ENCODE measurements around the gene BOD1. TPM values are rescaled to one million over a fixed set of nuclear protein-coding genes. Genes with fewer than 3 reads are reported as not detected.

The BOD1 gene
- total RNA-seq, 2 donors from 2014 or later, result 30.2 to 44.7 TPM

- no peak for TF ChIP-seq CTCF (IDR thresholded peaks at IDR 0.05)
- no peak for DNase-seq (ENCODE audit: low spot score)
- ATAC-seq (ENCODE audit: insufficient number of reproducible peaks, low FRiP score, low read depth), result no peak
- Histone ChIP-seq H3K36me3 (no peaks in the 10 kb centered on the region), H3K9me3 (no peaks in the 10 kb centered on the region), H3K4me3 (no peak overlapping the region), H3K4me1 (ENCODE audit: control insufficient read depth in 1 of 2, low read depth in 2 of 2) (no peaks in the 10 kb centered on the region), H3K27ac (no peak overlapping the region), H3K27me3 (replicated peaks; ENCODE audit: insufficient read depth) (no peaks in the 10 kb centered on the region)
Measured at GRCh38 chr5:173660481-173661280, 44.2 kb upstream of the BOD1 start.

DNA sequence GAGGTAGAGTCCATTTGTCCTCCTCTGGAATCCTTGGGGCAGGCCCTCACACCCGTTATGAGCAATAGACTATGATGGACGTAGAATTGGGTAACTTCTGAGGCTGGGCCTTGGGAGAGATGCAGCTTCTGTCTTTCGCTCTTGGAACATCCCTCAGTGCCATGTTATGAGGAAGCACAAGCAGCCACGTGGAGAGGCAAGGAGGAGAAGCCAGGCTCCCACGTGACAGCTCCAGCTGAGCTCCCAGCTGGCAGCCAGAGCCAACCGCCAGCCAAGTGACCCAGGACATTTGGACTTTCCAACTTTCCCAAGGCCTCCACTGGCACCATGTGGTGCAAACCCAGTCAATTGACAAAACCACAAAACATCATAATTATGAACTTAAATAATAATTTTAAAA is 43.0 kb upstream of the BOD1 start:
- Histone ChIP-seq H3K27ac (no peak overlapping the region), H3K4me3 (no peak overlapping the region), H3K27me3 (replicated peaks; ENCODE audit: insufficient read depth) (no peaks in the 10 kb centered on the region), H3K36me3 (no peaks in the 10 kb centered on the region), H3K9me3 (no peaks in the 10 kb centered on the region), H3K4me1 (ENCODE audit: control insufficient read depth in 1 of 2, low read depth in 2 of 2) (no peaks in the 10 kb centered on the region)
- TF ChIP-seq CTCF (IDR thresholded peaks at IDR 0.05), result no peak
- ATAC-seq (ENCODE audit: insufficient number of reproducible peaks, low FRiP score, low read depth) (no peak), DNase-seq (ENCODE audit: low spot score) (no peak)

DNA sequence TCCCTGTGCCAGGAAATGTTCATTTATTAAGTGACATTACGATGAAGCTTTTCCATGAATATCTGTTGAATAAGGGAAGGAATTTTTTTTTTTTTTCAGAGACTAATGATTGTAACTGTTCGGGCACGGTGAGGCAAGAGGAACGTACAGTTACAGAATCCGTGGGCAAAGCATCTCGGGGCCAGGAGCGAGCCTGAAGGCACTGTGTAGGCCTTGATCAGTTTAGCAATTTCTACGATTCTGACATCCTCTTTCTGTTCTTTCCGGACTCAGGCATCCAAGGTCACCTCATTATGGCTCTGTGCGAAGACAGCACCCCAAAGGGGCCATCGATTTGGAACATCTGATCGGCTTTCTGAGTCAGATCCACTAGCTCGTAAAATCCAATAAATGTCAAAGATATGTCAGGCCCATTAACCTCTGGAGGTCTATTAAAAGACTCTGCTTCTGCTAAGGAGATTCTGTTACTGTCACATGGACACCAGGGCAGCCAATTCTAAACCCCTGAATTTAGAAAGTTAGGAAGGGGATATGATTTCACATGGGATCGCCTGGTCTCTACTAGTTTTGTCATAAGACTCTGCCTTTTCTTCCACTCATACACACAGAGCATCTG is 41.4 kb upstream of the BOD1 start:
- Histone ChIP-seq H3K4me1 (ENCODE audit: control insufficient read depth in 1 of 2, low read depth in 2 of 2) (no peaks in the 10 kb centered on the region), H3K27me3 (replicated peaks; ENCODE audit: insufficient read depth) (no peaks in the 10 kb centered on the region), H3K4me3 (no peak overlapping the region), H3K27ac (no peak overlapping the region), H3K36me3 (no peaks in the 10 kb centered on the region), H3K9me3 (no peaks in the 10 kb centered on the region)
- DNase-seq (ENCODE audit: low spot score) (no peak), ATAC-seq (ENCODE audit: insufficient number of reproducible peaks, low FRiP score, low read depth) (no peak)
- no peak for TF ChIP-seq CTCF (IDR thresholded peaks at IDR 0.05)

DNA sequence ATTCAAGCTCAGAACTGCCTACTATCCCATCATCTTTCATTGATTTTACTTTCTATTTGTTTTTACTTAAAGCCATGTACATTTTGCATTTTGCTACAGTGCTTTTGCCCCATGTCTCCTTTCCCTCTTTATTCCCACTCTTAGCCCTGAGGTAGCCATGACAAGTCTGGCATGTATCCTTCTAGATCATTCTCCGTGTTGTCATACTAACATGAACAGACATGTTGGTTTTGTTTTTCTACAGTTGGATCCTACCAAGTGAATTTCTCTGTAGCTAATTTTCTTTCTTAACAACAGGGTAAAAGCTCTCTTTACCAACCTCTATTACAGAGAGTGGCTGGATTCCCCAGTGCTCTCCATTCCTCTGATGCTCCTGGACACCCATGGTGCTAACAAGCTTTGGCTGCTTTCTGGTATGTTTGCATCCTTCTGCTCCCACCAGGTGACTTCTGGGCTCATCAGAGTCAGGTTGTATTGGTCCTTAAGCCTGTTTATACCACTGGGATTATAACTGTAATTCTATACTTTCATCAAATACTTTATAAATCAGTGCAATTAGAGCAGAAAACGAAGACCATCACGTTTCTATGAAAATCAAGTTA is 38.8 kb upstream of the BOD1 start:
- no peak overlapping the region for H3K4me3 ChIP-seq
- H3K9me3 ChIP-seq, result no peaks in the 10 kb centered on the region
- H3K27me3 ChIP-seq (replicated peaks; ENCODE audit: insufficient read depth), result no peaks in the 10 kb centered on the region
- no peak overlapping the region for H3K27ac ChIP-seq
- no peak for ATAC-seq (ENCODE audit: insufficient number of reproducible peaks, low FRiP score, low read depth)
- no peaks in the 10 kb centered on the region for H3K4me1 ChIP-seq (ENCODE audit: control insufficient read depth in 1 of 2, low read depth in 2 of 2)
- H3K36me3 ChIP-seq, result no peaks in the 10 kb centered on the region
- TF ChIP-seq CTCF (IDR thresholded peaks at IDR 0.05), result no peak
- DNase-seq (ENCODE audit: low spot score), result no peak

- no peak for TF ChIP-seq CTCF (IDR thresholded peaks at IDR 0.05)
- H3K36me3 ChIP-seq, result no peaks in the 10 kb centered on the region
- DNase-seq (ENCODE audit: low spot score) (no peak), ATAC-seq (ENCODE audit: insufficient number of reproducible peaks, low FRiP score, low read depth) (no peak)
- no peaks in the 10 kb centered on the region for H3K9me3 ChIP-seq
- H3K4me1 ChIP-seq (ENCODE audit: control insufficient read depth in 1 of 2, low read depth in 2 of 2), result no peaks in the 10 kb centered on the region
- H3K27ac ChIP-seq, result no peak overlapping the region
- no peaks in the 10 kb centered on the region for H3K27me3 ChIP-seq (replicated peaks; ENCODE audit: insufficient read depth)
- H3K4me3 ChIP-seq, result no peak overlapping the region
Measured at GRCh38 chr5:173653822-173654523, 37.5 kb upstream of the BOD1 start.

Data from thoracic aorta (tissue), 2 donors.